Hematopoietic multipotent progenitor cell treated with erythropoietin and hydrocortisone succinate and interleukin-3 and kit ligand, for 8 days (in vitro differentiated cells): Measurements from ENCODE around the gene TCP11L2.
"Not testable (repeated sequence)": the region's sequence is repeated elsewhere in the genome, so short reads cannot be mapped to it uniquely, and the experiment has no call there.

ENCODE experiments used
- DNase-seq: peaks from one replicate; pipeline ENCODE4 v3.0.0-alpha.2; 2015

The TCP11L2 gene

GRCh38 chr12:106284358-106285105 lies 18.0 kb upstream of the TCP11L2 start:
- DNase-seq: no peak

- DNase-seq: no peak
Observed at GRCh38 chr12:106285982-106286381, 16.6 kb upstream of the TCP11L2 start.

DNA sequence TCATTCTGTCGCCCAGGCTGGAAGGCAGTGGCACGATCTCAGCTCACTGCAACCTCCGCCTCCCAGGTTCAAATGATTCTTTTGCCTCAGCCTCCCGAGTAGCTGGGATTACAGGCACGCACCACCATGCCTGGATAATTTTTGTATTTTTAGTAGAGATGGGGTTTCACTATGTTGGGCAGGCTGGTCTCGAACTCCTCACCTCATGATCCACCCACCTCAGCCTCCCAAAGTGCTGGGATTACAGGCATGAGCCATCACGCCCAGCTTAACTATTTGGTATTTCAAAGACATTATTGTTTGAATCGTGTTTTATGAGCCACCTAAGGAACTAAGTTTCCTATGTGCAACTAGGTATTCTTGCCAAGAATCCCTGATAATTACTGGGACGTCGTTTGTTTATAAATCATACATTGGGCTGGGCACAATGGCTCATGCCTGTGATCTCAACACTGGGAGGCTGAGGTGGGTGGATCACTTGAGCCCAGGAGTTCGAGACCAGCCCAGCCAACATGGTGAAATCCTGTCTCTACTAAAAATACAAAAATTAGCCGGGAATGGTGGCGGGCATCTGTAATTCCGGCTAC lies 15.9 kb upstream of the TCP11L2 start:
- DNase-seq: not testable (repeated sequence)

DNA sequence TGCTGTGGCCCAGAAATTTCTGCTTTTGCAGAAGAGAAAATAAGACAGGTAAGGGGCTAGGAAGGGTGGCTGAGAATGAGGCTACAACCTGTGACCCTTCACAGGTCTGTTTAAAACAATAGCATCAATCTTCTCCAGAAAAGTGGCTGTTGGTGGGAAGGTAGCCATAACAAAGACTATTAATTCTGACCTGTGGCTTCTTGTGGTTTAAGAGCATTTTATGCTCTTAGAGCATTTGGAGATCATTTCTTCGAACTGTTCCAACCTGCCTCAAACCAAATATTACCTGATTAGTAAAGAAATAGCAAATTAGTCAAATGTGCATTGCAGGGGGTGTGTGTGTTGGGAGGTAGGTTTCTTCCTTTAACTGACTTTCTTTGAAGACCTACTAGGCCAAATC lies 15.2 kb upstream of the TCP11L2 start:
- no peak for DNase-seq

- DNase-seq: no peak
Observed at GRCh38 chr12:106288101-106288493, 14.4 kb upstream of the TCP11L2 start.

GRCh38 chr12:106288494-106289195 lies 13.9 kb upstream of the TCP11L2 start:
- peak; percentile 10 for DNase-seq

DNA sequence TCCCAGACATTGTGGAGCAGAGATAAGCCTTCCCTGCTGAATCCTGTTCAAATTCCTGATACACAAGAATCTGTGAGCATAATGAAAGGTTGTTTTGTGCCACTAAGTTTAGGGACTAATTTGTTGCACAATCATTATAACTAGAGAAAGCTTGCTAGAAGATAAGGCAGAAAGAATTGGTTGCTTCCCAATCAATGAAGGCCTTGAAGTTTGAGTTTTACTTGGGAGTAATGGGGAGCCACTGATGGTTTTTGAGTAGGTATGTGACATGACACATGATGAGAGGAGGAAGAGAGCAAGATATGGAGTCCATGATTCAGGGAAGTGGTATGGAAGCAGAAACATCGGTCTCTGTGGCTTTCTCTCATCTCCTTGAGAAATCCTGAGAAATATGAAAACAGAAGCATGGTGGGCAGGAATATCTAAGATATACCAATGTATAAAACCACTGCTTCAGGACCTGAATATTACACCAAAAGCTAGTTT lies 13.3 kb upstream of the TCP11L2 start:
- no peak for DNase-seq

- DNase-seq: no peak
Observed at GRCh38 chr12:106290666-106291065, 11.9 kb upstream of the TCP11L2 start.

DNA sequence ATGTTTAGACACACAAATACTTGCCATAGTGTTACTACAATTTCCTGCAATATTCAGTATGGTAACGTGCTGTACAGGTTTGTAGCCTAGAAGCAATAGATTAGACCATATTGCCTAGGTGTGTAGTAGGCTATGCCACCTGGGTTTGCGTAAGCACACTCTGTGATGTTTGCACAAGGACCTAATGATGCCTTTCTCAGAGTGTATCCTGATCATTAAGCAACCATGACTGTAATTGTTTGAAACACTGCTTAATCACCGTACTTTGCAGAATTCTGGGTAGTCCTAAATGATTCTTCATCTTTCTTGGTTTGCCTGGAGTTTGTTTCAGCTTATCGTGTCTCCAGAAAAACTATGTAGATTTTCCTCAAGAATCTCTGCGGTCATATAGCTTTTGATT lies 11.2 kb upstream of the TCP11L2 start:
- DNase-seq: no peak

GRCh38 chr12:106292339-106292738 lies 10.2 kb upstream of the TCP11L2 start:
- DNase-seq: no peak

- DNase-seq: no peak
Observed at GRCh38 chr12:106296179-106296877, 6.2 kb upstream of the TCP11L2 start.

DNA sequence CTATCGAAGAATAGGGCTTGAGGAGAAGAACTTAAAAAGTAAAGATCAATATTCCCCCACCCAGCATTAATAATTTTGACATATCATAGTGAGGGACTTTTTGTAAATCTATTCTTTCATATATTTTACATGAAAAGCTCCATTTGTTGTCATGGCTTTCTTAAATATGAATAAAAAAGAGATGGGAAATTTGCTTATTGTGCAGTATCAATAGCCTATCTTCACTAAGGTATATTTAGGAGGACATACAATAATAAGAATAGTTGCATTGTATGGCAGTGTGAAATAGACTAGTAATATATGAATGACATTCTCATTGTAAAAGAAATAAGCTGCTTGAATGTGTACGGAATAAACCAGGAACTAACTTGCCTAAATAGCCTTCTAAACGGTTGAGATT lies 5.5 kb upstream of the TCP11L2 start:
- no peak for DNase-seq

- DNase-seq: no peak
Observed at GRCh38 chr12:106297681-106298080, 4.9 kb upstream of the TCP11L2 start.

DNA sequence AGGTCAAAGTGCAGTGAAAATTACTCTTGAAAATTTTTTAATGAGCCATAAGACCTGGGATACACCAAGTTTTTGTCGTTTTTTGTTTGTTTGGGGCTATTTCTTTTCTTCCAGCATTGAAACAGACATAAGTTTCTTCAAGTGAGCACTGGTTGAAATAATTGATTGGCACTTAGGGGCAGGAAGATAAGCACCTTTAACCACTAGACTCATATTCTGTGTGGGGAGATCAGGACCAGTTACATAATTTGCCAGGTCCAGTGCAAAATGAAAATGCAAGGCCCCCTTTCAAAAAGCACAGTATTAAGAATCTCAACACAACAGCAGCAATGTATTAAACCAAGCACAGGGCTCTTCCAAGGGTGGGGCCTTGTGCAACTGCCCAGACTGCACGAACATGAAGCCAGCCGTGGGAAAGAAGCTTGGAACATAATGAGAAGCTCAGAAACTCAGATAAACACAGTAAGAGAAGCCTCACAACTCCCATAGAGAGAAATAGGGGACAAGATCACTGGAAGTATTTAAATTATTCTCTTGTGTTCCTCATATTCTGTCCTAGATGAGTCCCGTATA lies 3.2 kb upstream of the TCP11L2 start:
- peak; percentile 59 for DNase-seq

DNA sequence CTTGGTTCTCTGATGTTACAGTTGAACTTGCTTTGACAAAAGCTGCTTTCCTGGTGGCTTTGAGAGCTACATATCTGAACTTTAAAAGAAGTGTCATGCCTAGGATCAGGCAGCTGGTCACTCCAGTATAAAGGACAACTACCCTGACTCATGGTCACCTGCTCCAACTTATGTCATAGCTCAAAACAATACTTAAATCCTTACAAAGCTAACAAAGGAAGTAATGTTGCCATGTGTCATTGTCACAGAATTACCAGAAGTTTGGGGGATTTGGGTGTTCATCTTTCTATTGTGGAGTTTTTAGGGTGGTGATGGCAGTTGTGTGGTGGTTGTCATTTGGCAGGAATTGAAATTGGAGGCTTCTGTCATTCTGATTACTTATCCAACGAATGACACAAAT lies 1.8 kb upstream of the TCP11L2 start:
- peak; percentile 10 for DNase-seq

DNA sequence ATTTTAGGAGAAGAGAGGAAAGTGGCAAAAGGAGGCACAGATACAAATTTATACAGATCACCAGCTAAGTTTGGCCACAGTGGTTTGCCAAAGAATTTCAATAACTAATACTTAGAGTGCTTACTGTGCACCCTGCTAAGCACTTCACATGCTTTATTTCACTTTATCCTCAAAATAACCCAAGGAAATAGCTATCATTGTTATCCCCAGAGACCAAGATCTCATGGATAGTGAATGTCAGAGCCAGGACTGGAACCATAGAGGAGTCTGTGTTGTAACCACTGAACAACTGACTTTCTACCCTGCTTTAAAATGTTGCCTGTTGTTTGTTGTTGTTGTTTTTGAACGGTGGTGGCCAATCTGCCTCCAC lies 1.3 kb upstream of the TCP11L2 start:
- peak; percentile 8 for DNase-seq

- peak; percentile 99 for DNase-seq
Observed at GRCh38 chr12:106301611-106302321, 767 bp upstream of the TCP11L2 start.

DNA sequence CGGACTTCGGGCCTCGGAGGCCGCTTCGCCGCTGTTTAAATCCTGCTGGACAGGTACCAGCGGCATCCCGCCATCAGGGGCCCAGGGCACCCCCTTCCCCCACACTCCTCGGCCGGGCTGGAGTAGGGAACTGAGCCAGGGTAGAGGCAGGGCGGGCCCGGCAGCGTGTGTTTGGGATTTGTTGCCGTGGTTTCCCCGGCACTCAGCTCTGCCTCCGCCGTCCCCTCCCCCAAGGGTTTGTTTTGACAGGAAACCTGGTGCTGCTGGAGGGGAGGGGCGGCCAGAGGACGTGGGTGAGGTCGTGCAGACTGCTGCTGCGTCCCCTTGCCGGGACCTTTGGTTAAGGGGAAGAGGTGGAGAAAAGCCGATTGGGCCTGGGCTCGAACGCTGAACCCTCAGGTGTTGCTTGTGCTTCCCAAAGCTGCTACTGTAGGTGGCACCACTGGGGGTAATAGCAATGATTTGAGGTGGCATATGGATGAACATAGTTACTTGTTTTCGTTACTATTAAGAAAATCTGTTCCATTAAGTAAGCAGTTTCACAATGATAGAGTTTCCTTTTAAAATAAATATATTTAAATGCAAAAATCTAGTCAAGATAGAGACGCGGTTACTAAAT lies 778 bp downstream of the TCP11L2 start:
- DNase-seq: peak; percentile 38

DNA sequence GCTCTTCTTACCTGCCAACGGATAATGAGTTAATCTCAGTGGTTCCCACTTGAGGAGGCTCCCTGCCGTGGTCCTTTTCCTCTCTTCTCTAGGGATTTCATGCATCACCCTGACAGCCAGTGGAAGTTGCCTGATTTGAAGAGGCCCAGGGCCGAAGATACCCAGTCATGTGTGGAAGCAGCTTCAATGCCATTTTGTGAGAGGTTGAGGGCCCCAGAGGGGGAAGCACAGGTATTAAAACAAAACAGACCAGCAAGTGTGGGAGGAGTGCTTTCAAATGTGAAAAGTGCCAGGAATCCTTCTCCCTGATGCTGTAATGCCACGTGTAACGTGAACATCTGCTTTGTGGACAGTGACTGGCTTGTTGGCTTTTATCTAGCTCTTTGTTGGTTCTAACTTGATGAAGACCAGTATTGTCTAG lies 1.5 kb downstream of the TCP11L2 start:
- DNase-seq: no peak

DNA sequence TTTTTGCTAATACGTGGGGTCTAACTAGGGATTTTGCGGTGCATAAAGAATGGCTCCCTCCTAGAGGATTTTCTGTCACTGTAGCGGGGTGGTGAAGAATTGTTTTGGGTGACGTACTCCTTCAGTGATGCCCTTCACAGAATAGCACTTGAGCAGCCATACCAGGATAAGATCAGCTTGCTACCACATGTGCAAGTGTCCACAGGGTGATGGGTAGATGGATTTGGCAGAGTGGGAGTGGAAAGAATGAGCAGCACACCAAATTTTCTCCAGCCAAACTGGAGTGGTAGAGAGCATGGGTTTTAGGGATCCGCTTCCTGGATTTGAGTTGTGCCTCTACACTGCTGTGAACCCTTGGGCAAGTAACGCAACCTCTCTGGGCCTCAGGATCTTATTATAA lies 2.3 kb downstream of the TCP11L2 start:
- DNase-seq: no peak

DNA sequence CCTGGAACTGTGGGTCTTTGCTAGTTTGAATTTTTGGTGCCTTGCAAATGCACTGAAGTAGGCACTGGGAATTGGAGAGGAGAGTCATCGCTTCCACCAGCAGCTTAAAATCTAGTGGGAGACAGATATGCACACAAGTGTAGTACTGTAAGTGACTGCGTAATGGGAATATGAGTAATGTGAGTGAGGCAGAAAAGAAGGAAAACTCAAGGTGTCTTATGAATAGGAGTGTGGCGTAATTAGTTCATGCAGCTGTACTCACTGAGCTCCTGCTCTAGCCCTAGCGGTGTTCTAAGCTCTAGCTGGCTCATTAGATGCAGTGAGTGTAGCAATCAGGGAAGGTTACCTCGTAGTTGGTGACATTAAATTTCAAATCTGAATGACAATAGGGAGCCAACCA lies 2.8 kb downstream of the TCP11L2 start:
- no peak for DNase-seq

- DNase-seq: no peak
Observed at GRCh38 chr12:106307181-106307580, 4.6 kb downstream of the TCP11L2 start.
